GM18505 (cell line): ENCODE measurements around the gene NEDD4.
"Not testable (repeated sequence)": the region's sequence is repeated elsewhere in the genome, so short reads cannot be mapped to it uniquely, and the experiment has no call there.

Source experiments
- ATAC-seq: cut with Tn5 transposase; IDR thresholded peaks from one replicate; pipeline ENCODE4 v1.9.1; 2021; ENCODE audit not compliant: unreplicated experiment
- POLR2A ChIP-seq: IDR thresholded peaks from 4 replicates; pipeline ENCODE4 v1.6.1; 2011; ENCODE audit warnings: borderline replicate concordance; ENCODE audit not compliant: insufficient read depth, insufficient read length; ENCODE audit errors: extremely low read depth

The NEDD4 gene

DNA sequence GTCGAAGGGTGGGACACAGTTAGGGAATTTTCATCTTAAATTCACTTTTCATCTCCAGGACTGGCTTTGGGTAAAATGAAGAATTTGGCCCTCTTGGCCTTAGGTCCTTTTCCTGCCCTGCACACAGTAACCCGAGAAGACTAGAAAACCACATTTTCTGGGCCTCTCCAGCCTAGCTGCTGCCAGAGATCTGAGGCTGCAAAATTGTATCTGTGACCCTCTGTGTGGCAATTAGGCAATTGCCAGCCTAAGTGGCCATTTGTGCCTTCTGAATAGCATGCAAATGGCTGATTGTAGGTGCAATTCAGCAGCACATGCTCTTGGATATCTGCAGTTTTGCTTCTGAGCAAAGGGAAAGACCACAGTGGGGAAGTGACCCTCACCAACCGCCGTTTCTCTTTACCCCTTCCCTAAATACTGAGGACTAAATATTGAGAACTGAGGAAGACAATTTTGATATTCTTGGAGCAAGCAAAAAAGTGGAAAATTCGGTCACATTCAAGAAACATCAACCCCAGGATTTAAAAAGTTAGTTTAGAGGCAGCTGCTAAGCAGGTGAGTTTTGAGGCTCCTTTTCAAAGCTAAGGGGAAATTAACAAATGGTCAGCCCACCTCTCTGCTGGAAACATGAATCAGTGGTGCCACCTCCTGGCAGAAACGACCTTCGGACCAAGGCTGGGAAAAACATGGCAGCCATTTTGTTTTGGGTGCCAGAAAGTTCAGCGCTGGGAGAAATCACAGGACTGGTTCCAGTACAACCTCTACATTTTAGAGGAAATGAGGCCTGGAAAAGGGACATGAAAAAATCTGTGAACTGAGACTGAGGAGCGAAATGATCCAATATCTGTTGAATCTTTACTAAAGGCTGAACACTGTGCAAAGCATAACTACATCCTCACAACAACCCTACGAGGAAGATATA, 193.9 kb downstream of the NEDD4 start:
- no peak for TF ChIP-seq POLR2A
- ATAC-seq = no peak

DNA sequence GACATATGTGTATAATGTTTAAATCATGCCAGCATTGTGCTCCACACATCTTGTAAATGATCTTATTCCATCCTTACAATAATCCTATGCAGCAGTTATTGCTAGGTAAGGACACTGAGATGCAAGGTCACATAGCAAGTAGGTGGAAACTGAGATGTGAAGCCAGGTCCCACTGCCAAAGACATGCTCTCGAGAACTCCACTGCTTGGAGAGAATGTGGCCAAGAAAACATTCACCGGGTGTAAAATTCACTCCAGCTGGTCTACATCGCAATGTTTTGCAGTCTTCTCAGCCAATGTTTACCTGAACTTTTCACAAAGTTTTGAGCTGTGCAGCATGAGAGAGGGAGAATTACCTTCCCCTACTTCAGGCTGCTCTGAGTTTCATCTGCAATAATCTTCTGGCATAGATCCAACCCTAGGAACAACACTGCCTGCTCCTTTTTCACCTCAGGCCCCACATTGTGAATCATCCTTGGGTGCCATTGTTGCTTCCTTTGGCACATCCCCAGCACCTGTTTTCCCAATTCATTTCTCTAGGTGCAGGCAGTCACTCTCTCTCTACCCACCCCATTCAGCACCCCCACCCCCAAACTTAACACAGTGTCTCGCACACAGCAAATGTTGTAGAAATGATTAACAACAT, 197.0 kb downstream of the NEDD4 start:
- TF ChIP-seq POLR2A = no peak
- no peak for ATAC-seq

DNA sequence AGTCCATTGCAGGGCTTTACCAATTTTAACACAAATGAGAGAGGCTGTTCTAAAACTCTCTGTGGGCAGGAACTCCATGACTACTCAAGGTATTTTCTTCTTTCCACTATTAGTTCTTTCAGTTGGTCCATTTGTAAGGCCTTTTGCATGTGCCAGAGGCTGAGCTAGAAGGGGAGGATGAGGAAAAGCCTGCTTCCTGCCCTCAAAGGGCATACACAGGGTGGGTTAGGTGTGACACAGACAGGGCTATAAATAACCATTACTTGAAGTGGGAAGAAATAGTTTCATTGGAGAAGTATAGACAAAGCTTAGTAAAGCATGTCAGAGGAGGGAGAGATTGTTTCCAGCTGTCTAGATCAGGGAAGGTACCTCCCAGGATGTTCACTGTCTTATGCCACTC, 198.4 kb downstream of the NEDD4 start:
- TF ChIP-seq POLR2A = no peak
- ATAC-seq = no peak

DNA sequence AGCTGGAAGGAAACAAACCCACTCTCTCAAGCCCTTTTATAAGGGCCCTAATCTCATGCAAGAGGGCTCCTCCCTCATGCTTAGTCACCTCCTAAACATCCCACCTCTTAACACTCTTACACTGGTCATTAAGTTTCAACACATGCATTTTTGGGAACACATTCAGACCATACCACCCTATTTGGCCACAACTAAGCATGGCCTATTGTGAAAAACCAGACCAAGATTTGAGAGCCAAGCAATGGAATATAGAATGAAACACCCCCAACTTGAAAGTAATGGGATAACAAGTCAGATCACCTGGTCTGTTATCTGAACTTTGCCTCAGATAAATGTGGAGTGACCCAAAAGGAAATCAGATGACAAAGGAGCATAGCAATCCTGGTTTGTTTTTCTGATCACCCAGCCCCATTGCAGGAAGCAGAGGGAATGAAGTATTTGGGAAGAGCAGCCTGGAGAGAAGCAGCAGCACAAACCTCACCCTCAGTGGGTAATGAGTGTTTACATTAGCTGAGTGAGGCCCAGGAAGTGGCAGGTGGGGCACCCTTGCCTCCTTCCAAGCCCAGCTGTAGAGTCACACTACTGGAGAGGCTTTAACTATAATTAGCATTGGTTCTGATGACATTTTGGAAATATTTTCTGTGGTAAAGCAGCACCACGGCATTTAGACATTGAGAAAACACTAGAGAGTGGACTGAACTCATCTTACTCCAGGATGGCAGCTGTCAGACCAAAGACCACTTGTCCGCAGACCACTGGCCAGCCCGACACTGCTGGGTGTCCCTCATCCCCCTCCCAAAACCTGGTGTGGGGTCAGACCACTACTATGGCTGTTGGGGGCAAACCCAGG, 201.6 kb downstream of the NEDD4 start:
- no peak for TF ChIP-seq POLR2A
- no peak for ATAC-seq

DNA sequence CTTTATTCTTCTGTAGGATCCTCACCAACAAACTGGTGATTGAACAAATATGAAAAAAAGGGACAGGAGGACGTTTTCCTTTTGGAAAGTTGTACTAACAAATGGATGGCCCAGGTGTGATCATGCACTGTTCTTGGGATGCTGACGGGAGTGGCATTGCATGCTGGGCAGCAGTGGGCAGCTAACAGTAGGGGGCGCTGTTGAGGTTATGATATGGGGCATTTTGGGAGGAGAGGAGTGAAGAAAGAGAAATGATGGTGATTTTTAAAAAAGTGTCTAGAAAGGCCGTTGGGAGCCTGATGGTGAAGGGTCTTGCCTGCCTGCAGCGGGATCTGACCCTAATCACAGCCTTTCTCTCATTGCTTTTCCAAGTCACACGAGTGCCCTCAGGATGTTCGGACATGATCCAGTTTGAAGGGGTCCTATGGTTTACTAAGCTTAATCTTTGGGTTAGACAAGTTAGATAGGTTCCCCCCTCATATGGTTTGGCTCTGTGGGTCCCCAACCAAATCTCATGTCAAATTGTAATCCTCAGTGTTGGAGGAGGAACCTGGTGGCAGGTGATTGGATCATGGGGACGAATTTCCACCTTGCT, 204.2 kb downstream of the NEDD4 start:
- TF ChIP-seq POLR2A = no peak
- no peak for ATAC-seq

DNA sequence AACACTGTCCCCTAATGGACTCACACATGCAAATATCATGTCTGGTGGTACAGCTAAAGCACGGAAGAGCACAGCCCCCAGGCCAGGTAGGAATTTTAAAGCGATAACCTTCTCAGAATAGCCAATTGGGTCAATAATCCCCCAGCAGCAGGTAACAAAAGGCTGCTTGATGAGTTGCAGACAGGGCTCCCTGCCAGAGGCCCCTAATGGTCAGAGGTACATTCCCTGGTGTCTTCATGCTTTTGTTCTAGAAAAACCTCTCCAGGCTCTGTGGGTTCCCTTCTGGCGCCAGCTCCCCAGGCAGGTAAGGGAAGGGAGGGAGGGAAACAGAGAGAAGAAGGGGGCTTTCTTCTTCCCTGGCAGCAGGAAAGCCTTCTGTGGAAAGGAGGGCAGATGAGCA, 207.1 kb downstream of the NEDD4 start:
- no peak for ATAC-seq
- TF ChIP-seq POLR2A = no peak

DNA sequence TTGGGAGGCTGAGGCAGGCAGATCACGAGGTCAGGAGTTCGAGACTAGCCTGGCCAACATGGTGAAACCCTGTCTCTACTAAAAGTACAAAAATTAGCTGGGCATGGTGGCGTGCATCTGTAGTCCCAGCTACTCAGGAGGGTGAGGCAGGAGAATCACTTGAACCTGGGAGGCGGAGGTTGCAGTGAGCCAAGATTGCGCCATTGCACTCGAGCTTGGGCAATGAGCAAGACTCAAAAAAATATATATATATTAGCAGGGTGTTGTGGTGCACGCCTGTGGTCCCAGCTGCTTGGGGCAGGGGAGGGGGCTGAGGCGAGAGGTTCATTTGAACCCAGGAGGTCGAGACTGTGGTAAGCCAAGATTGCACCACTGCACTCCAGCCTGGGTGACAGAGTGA, 207.8 kb downstream of the NEDD4 start:
- ATAC-seq = not testable (repeated sequence)

DNA sequence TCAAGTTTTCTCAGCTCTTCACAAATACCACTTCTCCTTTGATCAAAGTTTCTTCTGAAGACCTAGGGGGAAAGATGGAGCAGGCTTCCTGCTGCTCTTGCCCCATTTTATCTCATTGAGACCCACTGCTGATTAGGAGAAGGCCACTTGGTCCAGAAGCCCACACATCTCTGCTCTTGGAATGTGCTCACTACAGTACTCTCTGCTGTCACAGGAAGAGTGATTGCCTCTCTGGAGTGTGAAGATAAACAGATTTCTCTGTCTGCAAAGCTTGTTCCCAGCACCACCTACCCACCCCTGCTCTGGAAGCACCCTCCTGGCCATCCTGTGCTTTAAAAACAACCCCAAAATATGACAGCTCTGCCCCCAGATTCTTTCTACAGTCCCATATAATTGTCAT, 209.1 kb downstream of the NEDD4 start:
- TF ChIP-seq POLR2A = no peak
- ATAC-seq = no peak

DNA sequence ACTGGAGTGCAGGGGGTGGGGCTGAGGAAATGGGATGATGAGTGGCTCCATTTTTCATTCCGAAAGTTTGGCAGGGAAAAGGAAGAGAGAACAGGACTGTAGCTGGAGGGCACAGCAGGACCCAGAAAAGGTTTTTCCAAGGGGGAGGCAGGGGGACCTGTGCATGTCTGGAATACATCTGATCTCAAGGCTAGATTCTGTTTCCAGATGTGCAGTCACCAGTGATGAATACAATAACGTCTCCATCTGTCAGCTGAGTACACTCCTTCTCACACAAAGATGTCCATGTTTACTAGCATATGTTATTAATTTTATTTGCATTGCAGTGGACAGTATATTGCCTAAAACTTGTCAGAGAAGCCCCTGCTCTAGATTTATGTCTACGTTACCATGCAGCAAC, 210.5 kb downstream of the NEDD4 start:
- ATAC-seq = no peak
- no peak for TF ChIP-seq POLR2A

DNA sequence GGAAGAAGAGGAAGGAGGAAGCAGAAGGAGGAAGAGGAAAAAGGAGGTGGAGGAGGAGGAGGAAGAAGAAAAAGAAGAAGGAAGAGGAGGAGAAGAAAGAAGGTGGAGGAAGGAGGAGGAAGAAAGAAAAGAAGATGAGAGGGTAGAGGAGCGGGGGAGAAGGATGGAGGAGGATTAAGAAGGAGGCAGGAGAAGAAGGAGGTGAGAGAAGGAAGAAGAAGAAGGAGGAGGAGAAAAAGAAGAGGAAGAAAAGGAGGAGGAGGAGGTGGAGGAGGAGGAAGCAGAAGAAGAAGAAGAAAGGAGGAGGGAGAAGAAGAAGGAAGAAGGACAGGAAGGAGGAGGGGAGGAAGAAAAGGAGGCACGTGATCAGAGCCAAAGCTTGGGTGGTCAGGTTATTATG, 213.1 kb downstream of the NEDD4 start:
- no peak for TF ChIP-seq POLR2A
- ATAC-seq = no peak

DNA sequence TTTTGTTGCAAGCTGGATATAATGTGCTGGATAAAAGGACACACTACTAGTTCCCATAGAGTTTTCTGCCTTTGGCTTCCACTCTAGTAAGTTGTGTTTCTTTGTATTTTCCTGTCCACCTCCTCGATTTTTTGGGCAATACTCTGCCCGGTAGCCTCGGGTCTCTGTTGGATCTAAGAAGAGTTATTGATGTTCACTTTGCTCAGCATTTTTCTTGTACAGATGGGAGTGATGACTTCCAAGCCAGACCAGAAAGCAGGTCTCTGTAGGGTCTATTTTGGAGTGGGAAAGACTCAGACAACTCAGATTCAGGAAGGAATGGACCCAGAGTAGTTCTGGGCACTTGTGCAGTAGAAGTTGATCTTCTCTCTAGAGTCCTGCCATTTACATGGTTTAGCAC, 214.5 kb downstream of the NEDD4 start:
- TF ChIP-seq POLR2A = no peak
- no peak for ATAC-seq
